ENCODE results near the gene HACD2.

Gene HACD2

GRCh38 chr3:123446610-123447109, 138.2 kb downstream of the HACD2 start:
- no peak overlapping the region for H3K27ac ChIP-seq
- TF ChIP-seq, protein P1, sequence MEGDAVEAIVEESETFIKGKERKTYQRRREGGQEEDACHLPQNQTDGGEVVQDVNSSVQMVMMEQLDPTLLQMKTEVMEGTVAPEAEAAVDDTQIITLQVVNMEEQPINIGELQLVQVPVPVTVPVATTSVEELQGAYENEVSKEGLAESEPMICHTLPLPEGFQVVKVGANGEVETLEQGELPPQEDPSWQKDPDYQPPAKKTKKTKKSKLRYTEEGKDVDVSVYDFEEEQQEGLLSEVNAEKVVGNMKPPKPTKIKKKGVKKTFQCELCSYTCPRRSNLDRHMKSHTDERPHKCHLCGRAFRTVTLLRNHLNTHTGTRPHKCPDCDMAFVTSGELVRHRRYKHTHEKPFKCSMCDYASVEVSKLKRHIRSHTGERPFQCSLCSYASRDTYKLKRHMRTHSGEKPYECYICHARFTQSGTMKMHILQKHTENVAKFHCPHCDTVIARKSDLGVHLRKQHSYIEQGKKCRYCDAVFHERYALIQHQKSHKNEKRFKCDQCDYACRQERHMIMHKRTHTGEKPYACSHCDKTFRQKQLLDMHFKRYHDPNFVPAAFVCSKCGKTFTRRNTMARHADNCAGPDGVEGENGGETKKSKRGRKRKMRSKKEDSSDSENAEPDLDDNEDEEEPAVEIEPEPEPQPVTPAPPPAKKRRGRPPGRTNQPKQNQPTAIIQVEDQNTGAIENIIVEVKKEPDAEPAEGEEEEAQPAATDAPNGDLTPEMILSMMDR (conservative IDR thresholded peaks at IDR 0.05), result no peak

- TF ChIP-seq, protein P1 (conservative IDR thresholded peaks at IDR 0.05), result no peak
- H3K27ac ChIP-seq, result no peak overlapping the region
These were observed 138.6 kb downstream of the HACD2 start for GRCh38 chr3:123446210-123446609.

- H3K27ac ChIP-seq, result no peak overlapping the region
- TF ChIP-seq, protein P1 (conservative IDR thresholded peaks at IDR 0.05), result no peak
These were observed 139.2 kb downstream of the HACD2 start for GRCh38 chr3:123445702-123446101.

DNA sequence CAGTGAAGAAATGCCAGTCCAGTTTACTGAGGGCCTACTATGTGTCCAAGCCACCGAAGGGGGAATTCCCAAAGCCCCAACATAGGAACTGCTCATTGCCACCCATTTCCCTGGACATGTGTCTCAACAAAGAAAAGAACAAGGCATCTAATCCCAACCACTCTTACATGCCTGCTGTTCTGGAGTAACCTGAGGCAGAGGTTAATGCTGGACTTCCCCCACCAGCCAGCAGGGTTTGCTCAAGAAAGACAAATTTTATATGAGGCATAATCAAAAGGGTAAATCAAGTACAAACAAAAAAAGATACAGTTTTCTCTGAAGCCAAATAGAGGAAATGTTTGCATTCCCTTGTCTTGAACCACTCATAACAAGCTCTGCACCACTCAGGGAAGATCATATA, 140.1 kb downstream of the HACD2 start:
- H3K27ac ChIP-seq, result no peak overlapping the region
- TF ChIP-seq, protein P1 (conservative IDR thresholded peaks at IDR 0.05), result peak; percentile 37

DNA sequence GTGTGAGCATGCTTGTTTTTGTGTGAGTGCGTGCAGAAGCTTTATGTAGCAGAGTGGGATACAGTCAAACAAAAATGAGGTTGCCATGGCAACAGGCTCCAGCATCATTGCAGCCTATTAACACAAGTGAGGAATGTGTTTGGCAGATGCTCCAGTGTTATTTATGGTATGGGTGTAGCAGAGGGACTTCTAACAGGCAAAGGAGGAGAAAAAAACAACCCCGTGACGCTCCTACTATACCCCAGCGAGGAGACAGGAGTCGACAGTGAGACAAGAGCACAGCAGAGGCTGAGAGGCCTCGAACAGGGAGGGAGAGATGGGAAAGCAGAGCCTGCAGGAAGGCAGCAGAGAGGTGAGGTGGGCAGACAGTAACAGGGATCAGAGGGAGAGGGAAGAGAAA, 140.8 kb downstream of the HACD2 start:
- TF ChIP-seq, protein P1 (conservative IDR thresholded peaks at IDR 0.05), result no peak
- H3K27ac ChIP-seq, result no peak overlapping the region

- no peak overlapping the region for H3K27ac ChIP-seq
- TF ChIP-seq, protein P1 (conservative IDR thresholded peaks at IDR 0.05), result no peak
These were observed 141.9 kb downstream of the HACD2 start for GRCh38 chr3:123442908-123443307.

GRCh38 chr3:123442125-123442524, 142.7 kb downstream of the HACD2 start:
- H3K27ac ChIP-seq, result no peak overlapping the region
- TF ChIP-seq, protein P1 (conservative IDR thresholded peaks at IDR 0.05), result no peak
